Vagina (tissue), 2 donors: ENCODE data around the gene KRTAP9-9.

Source experiments
- CTCF ChIP-seq, 3 experiments: fragments of 450-650 bp in 2 of 3; fragments of 200-600 bp in 1 of 3; sonication (generic) in 1 of 3; IDR thresholded peaks; one replicate each; pipeline ENCODE4 v1.5.1; 2017 to 2019; ENCODE audit warnings: antibody characterized with exemption in 3 of 3, mild to moderate bottlenecking in 2 of 3, moderate library complexity in 2 of 3
- POLR2A ChIP-seq, 2 donors: fragments of 450-650 bp; IDR thresholded peaks; one replicate each; pipeline ENCODE4 v1.6.1; 2017; ENCODE audit warnings: antibody characterized with exemption in 2 of 2, mild to moderate bottlenecking in 2 of 2, moderate library complexity in 2 of 2
- POLR2AphosphoS5 ChIP-seq, 2 donors: sonication (generic); formaldehyde crosslinking; IDR thresholded peaks; one replicate each; pipeline ENCODE4 v1.9.0; 2017; ENCODE audit warnings: antibody characterized with exemption in 2 of 2, mild to moderate bottlenecking in 2 of 2, low read depth in 1 of 2; ENCODE audit not compliant: insufficient read depth in 1 of 2

GRCh38 chr17:41211845-41212466 is 43.2 kb upstream of the KRTAP9-9 start:
- TF ChIP-seq CTCF (IDR thresholded peaks at IDR 0.05) (no peak), POLR2AphosphoS5 (IDR thresholded peaks at IDR 0.05; ENCODE audit: insufficient read depth in 1 of 2, low read depth in 1 of 2) (peak in 1 of 2 donors; percentile 63), POLR2A (IDR thresholded peaks at IDR 0.05) (no peak)
